Placental epithelial cell (primary cell): Measurements from ENCODE around the gene ANKRD13D. TPM values are rescaled to one million over a fixed set of nuclear protein-coding genes. Genes with fewer than 3 reads are reported as not detected.

Experiments
- total RNA-seq: library from RNA; depleted of rRNA; stranded (reverse); fragments of >200 nt; gene quantifications from 2 replicates; pipeline ENCODE4 v1.2.3, GENCODE V29; 2012

Gene ANKRD13D
- 28.1 and 42.4 TPM in 2 replicates for total RNA-seq

GRCh38 chr11:67289226-67289650 lies at the start of gene ANKRD13D:
Gene ANKRD13D, plus strand, starts transcription at chr11:67289303. Its CDS starts 158 bp downstream, at chr11:67289461.

GRCh38 chr11:67266449-67267187 lies 22.5 kb upstream of the ANKRD13D start, which contains the start of gene GRK2:
Gene GRK2, plus strand, starts transcription at chr11:67266473. Its CDS starts 227 bp downstream, at chr11:67266700.

GRCh38 chr11:67303132-67303834 lies 14.2 kb downstream of the ANKRD13D start, which contains the start of gene SSH3:
Gene SSH3, plus strand, starts transcription at chr11:67303530. Its CDS starts 96 bp downstream, at chr11:67303626.

Other genes with a start within 250 kb of the ANKRD13D start
- 51.4 and 158 TPM in 2 replicates for gene RHOD, start 232.5 kb upstream of the ANKRD13D start, total RNA-seq
- 77.6 and 89.1 TPM in 2 replicates for gene KDM2A, start 170.0 kb upstream of the ANKRD13D start, total RNA-seq
- 27.5 and 40.4 TPM in 2 replicates for gene GRK2, start 22.8 kb upstream of the ANKRD13D start, total RNA-seq
- gene SSH3, start 14.2 kb downstream of the ANKRD13D start, total RNA-seq: 41.2 and 67.5 TPM in 2 replicates
- 64.9 and 71.1 TPM in 2 replicates for gene POLD4, start 64.2 kb downstream of the ANKRD13D start, total RNA-seq
- gene CLCF1, start 84.3 kb downstream of the ANKRD13D start, total RNA-seq: 17.8 and 22.8 TPM in 2 replicates
- 10.7 and 18.8 TPM in 2 replicates for gene RAD9A, start 102.7 kb downstream of the ANKRD13D start, total RNA-seq
- gene PPP1CA, start 112.6 kb downstream of the ANKRD13D start, total RNA-seq: 223 and 479 TPM in 2 replicates
- under 0.01 TPM in 1 of 2 replicates, not detected in the other for gene TBC1D10C, start 114.8 kb downstream of the ANKRD13D start, total RNA-seq
- under 0.01 TPM in 1 of 2 replicates, not detected in the other for gene CARNS1, start 126.4 kb downstream of the ANKRD13D start, total RNA-seq
- 55.4 and 121 TPM in 2 replicates for gene RPS6KB2, start 139.2 kb downstream of the ANKRD13D start, total RNA-seq
- 1.5 and 1.6 TPM in 2 replicates for gene PTPRCAP, start 148.4 kb downstream of the ANKRD13D start, total RNA-seq
- 135 and 136 TPM in 2 replicates for gene CORO1B, start 154.2 kb downstream of the ANKRD13D start, total RNA-seq
- not detected in 2 replicates for gene GPR152, start 163.4 kb downstream of the ANKRD13D start, total RNA-seq
- not detected in 2 replicates for gene CABP4, start 166.1 kb downstream of the ANKRD13D start, total RNA-seq
- 27.5 and 62.4 TPM in 2 replicates for gene TMEM134, start 179.9 kb downstream of the ANKRD13D start, total RNA-seq
- 69.5 and 122 TPM in 2 replicates for gene AIP, start 193.7 kb downstream of the ANKRD13D start, total RNA-seq
- 42.4 and 45.5 TPM in 2 replicates for gene PITPNM1, start 216.1 kb downstream of the ANKRD13D start, total RNA-seq
- 19.6 and 52.8 TPM in 2 replicates for gene CDK2AP2, start 218.9 kb downstream of the ANKRD13D start, total RNA-seq
- gene CABP2, start 234.1 kb downstream of the ANKRD13D start, total RNA-seq: not detected in 2 replicates